Kidney (tissue), 14 donors: Measurements from ENCODE around the gene DLX3. TPM values are rescaled to one million over a fixed set of nuclear protein-coding genes. Genes with fewer than 3 reads are reported as not detected.

ENCODE experiments used
- DNase-seq, 5 donors: peaks; one replicate each; pipeline ENCODE4 v3.0.0-alpha.2; 2013 to 2020
- FAIRE-seq: peaks from 2 replicates; lab custom pipeline; 2012; peaks lifted over from hg19 to GRCh38; lab: Jason Lieb, UNC
- H3K27ac ChIP-seq, 2 donors: one replicate each; pipeline ENCODE4 v1.7.0; 2013; ENCODE audit warnings: low read depth in 2 of 2, low read length in 2 of 2, inconsistent platforms in 1 of 2
- H3K27me3 ChIP-seq: one replicate; pipeline ENCODE4 v1.7.1; 2013; ENCODE audit warnings: low read length, inconsistent platforms; ENCODE audit not compliant: control insufficient read depth, insufficient read depth
- H3K36me3 ChIP-seq, 3 donors: one replicate each; pipeline versions ENCODE4 v1.7.0 to v1.7.1; 2013; ENCODE audit warnings: low read length in 3 of 3, control low read depth in 1 of 3, inconsistent platforms in 1 of 3; ENCODE audit not compliant: insufficient read depth in 3 of 3, control insufficient read depth in 2 of 3
- H3K4me1 ChIP-seq, 3 donors: one replicate each; pipeline versions ENCODE4 v1.7.0 to v1.7.1; 2013; ENCODE audit warnings: low read length in 3 of 3, inconsistent platforms in 1 of 3, low read depth in 1 of 3; ENCODE audit not compliant: control insufficient read depth in 2 of 3, insufficient read depth in 2 of 3
- H3K4me3 ChIP-seq, 3 donors: one replicate each; pipeline versions ENCODE4 v1.7.0 to v1.8.1; 2013; ENCODE audit warnings: low read length in 3 of 3, control low read depth in 1 of 3, inconsistent platforms in 1 of 3
- H3K9ac ChIP-seq, 3 donors: one replicate each; pipeline versions ENCODE4 v1.7.0 to v1.7.1; 2013; ENCODE audit warnings: low read length in 3 of 3, control low read depth in 1 of 3, inconsistent platforms in 1 of 3
- H3K9me3 ChIP-seq, 3 donors: one replicate each; pipeline versions ENCODE4 v1.7.0 to v1.7.1; 2013; ENCODE audit warnings: low read length in 3 of 3, control low read depth in 1 of 3, inconsistent platforms in 1 of 3; ENCODE audit not compliant: control insufficient read depth in 2 of 3, insufficient read depth in 1 of 3
- intact Hi-C: fragments of 100-400 bp; cut with DNase I; formaldehyde crosslinking; loops from one replicate; pipeline ENCODE4 v1.11.1; 2022
- polyA plus RNA-seq: library from polyadenylated mRNA; stranded (reverse); fragments of 350-450 nt; fragmentation: Illumina TruSeq; extraction: RNeasy Lipid Tissue Mini Kit (QIAGEN cat#74804); gene quantifications from one replicate; pipeline ENCODE4 v1.2.3, GENCODE V29; 2014; ENCODE audit warnings: low read depth, low replicate concordance; ENCODE audit not compliant: insufficient read depth
- total RNA-seq: library from RNA; stranded (reverse); fragmentation: NEBNext Ultra II Directional; extraction: Animal tissue kit (Norgen Biotek cat#: 25700); gene quantifications from one replicate; pipeline ENCODE4 v1.2.1, GENCODE V29; 2021
- TF ChIP-seq, protein P1 (sequence below): IDR thresholded peaks from 3 replicates; pipeline ENCODE4 v1.5.1; 2012; ENCODE audit warnings: mild to moderate bottlenecking, moderate library complexity, borderline replicate concordance; ENCODE audit not compliant: insufficient read depth; ENCODE audit errors: extremely low read depth
- donor health status: control.
- donor health status: control.
- donor health status: control.
- donor health status: control.
- donor health status: control.
- donor health status: DM: yes; HTN: yes; CAD: no.
- donor health status: Normal renal cell carcinoma (clear cell type).

DLX3 gene
- total and polyA plus RNA-seq, 2 donors from 2014 or later: 0.41 to 0.47 TPM

DNA sequence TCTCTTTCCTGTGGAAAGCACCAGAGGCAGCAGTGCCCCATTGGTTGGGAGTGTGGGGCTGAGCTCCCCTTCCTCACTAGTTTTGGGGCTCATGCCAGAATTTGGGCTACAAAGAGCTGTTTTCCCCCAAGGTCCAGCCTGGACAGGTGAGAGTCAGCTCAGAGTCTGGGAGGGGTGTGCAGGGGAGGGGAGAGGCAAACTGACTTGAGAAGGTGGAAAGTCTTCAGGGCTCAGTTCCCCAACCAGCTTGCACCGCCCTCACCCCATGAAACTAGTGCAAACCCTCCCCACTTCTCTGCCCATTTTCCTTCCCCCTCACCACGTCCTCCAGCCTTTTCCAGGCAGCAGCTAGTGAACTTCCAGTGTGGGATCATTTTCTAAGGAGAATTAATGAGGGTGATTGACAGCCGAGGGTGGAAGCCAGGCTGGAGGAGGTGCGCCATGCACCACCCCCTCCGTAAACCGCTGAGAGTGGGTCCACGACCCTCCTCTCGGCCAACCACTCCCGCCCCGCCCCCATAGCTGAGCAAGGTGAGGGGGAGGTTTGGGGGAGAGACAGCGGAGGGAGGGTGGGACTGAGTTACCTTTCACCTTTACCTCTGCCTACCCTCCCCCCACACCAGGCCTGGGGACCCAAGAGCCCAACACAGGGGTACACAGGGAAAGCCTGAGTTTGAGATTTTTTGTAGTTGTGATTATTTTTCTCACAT, 32.3 kb downstream of the DLX3 start:
- Histone ChIP-seq H3K4me1 (no peaks in the 10 kb centered on the region), H3K9me3 (no peaks in the 10 kb centered on the region), H3K27ac (no peak overlapping the region), H3K27me3 (peaks cover 53% of the 10 kb centered on the region), H3K4me3 (no peak overlapping the region), H3K36me3 (no peaks in the 10 kb centered on the region), H3K9ac (no peak overlapping the region)
- FAIRE-seq (no peak), DNase-seq (peak in 2 of 5 donors; percentile 29 to 70)
- TF ChIP-seq, protein P1, sequence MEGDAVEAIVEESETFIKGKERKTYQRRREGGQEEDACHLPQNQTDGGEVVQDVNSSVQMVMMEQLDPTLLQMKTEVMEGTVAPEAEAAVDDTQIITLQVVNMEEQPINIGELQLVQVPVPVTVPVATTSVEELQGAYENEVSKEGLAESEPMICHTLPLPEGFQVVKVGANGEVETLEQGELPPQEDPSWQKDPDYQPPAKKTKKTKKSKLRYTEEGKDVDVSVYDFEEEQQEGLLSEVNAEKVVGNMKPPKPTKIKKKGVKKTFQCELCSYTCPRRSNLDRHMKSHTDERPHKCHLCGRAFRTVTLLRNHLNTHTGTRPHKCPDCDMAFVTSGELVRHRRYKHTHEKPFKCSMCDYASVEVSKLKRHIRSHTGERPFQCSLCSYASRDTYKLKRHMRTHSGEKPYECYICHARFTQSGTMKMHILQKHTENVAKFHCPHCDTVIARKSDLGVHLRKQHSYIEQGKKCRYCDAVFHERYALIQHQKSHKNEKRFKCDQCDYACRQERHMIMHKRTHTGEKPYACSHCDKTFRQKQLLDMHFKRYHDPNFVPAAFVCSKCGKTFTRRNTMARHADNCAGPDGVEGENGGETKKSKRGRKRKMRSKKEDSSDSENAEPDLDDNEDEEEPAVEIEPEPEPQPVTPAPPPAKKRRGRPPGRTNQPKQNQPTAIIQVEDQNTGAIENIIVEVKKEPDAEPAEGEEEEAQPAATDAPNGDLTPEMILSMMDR: no peak
- intact Hi-C loops: no loop called here

DNA sequence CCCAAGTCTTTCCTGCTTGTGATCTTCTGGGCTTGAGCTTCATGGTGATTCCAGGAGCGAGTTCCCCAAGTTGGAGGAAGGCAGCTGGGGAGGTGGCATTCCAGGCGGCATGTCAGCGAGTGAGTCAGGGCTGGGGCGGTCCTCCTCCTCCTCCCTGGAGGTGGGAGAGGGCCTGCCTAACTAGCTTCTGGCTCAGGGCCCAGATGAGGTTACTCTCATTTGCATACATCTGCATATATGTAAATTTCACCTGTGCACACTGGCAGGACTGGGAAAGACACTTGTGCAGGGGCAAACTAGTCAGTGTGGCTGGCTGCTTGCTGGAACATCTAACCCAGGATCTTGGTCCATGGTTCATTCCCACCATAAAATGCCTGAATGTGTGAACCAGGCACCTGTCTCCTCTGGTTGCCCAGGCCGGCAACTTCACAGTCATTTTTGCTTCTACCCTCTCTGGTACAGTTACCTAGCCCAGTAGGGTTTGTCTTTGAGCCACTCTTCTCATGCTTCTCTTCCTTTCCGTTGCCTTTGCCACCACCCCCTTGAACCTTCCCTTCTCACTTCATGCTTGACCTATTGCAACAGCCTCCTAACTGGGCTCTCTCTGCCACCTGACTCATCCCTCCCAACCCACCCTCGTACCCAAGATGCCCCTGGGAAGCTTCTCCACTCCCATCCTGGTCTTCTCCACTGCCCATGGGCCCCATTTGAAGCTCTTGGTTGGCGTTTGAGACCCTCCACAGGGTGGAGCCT, 35.7 kb downstream of the DLX3 start:
- DNase-seq: no peak
- Histone ChIP-seq H3K36me3 (no peaks in the 10 kb centered on the region), H3K9me3 (no peaks in the 10 kb centered on the region), H3K27ac (no peak overlapping the region), H3K27me3 (peaks cover 22% of the 10 kb centered on the region), H3K4me1 (no peaks in the 10 kb centered on the region), H3K4me3 (no peak overlapping the region), H3K9ac (no peak overlapping the region)
- no peak for FAIRE-seq
- intact Hi-C loops: no loop called here
- TF ChIP-seq, protein P1: no peak

DNA sequence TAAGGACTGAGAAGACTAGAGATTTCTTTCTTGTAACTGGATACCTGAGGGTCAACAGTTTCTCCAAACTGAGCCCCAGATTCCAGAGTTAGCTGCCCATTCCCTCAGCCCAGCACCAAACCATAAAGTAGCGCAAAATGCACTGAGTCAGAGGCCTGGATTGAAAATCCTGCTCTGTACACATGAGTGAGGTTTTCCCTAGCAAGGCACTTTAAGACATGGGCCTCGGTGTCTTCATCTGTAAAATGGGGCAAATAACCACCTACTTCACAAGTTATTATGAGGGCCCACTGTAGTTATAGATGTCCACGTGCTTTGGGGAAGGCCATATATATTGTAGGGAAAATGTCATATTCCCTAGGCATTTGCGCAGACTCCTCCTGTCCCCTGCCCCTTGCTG, 36.3 kb downstream of the DLX3 start:
- FAIRE-seq (no peak), DNase-seq (no peak)
- intact Hi-C loops: no loop called here
- H3K27me3 ChIP-seq: peaks cover 18% of the 10 kb centered on the region
- H3K27ac ChIP-seq: no peak overlapping the region
- no peaks in the 10 kb centered on the region for H3K9me3 ChIP-seq
- H3K4me1 ChIP-seq: no peaks in the 10 kb centered on the region
- no peak overlapping the region for H3K9ac ChIP-seq
- no peak overlapping the region for H3K4me3 ChIP-seq
- H3K36me3 ChIP-seq: no peaks in the 10 kb centered on the region
- TF ChIP-seq, protein P1: no peak
